Fibroblast of skin of left biceps (primary cell): ENCODE results near the gene SH2D6.
A peak's percentile ranks its signal among the peaks of the same experiment; 100 is the strongest.

Experiments used
- DNase-seq, 2 experiments: peaks; one replicate each; pipeline ENCODE4 v3.0.0-alpha.2; 2013; ENCODE audit warnings: low read depth in 2 of 2

SH2D6 gene

GRCh38 chr2:85439986-85440385, 21.5 kb downstream of the SH2D6 start:
- no peak for DNase-seq

GRCh38 chr2:85440729-85441128, 22.2 kb downstream of the SH2D6 start:
- no peak for DNase-seq

GRCh38 chr2:85441864-85442263, 23.4 kb downstream of the SH2D6 start:
- DNase-seq = no peak

GRCh38 chr2:85444629-85445172, 26.2 kb downstream of the SH2D6 start:
- DNase-seq = no peak

- peak; percentile 66 to 71 for DNase-seq
These were observed 27.1 kb downstream of the SH2D6 start for GRCh38 chr2:85445316-85446295.

- DNase-seq = no peak
These were observed 28.0 kb downstream of the SH2D6 start for GRCh38 chr2:85446296-85447221.

- no peak for DNase-seq
These were observed 28.7 kb downstream of the SH2D6 start for GRCh38 chr2:85447222-85447585.

- no peak for DNase-seq
These were observed 30.1 kb downstream of the SH2D6 start for GRCh38 chr2:85448461-85449213.

GRCh38 chr2:85449214-85449588, 30.7 kb downstream of the SH2D6 start:
- no peak for DNase-seq

- no peak for DNase-seq
These were observed 33.7 kb downstream of the SH2D6 start for GRCh38 chr2:85452237-85452636.

GRCh38 chr2:85453571-85453970, 35.1 kb downstream of the SH2D6 start:
- no peak for DNase-seq

- no peak for DNase-seq
These were observed 37.1 kb downstream of the SH2D6 start for GRCh38 chr2:85455552-85456090.

- DNase-seq = no peak
These were observed 38.5 kb downstream of the SH2D6 start for GRCh38 chr2:85457043-85457442.

GRCh38 chr2:85457877-85458316, 39.4 kb downstream of the SH2D6 start:
- no peak for DNase-seq

- no peak for DNase-seq
These were observed 40.4 kb downstream of the SH2D6 start for GRCh38 chr2:85458601-85459563.

GRCh38 chr2:85459771-85460170, 41.3 kb downstream of the SH2D6 start:
- no peak for DNase-seq

- DNase-seq = no peak
These were observed 43.8 kb downstream of the SH2D6 start for GRCh38 chr2:85462322-85462721.

- DNase-seq = no peak
These were observed 49.7 kb downstream of the SH2D6 start for GRCh38 chr2:85468096-85468703.

GRCh38 chr2:85468704-85469349, 50.3 kb downstream of the SH2D6 start:
- no peak for DNase-seq
